HG02885 (cell line): Measurements from ENCODE around the gene PMP22.
"Not testable (repeated sequence)": the region's sequence is repeated elsewhere in the genome, so short reads cannot be mapped to it uniquely, and the experiment has no call there.

Source experiments
- ATAC-seq: cut with Tn5 transposase; IDR thresholded peaks from one replicate; pipeline ENCODE4 v1.9.1; 2021; ENCODE audit warnings: mild to moderate bottlenecking; ENCODE audit not compliant: unreplicated experiment, poor library complexity

PMP22 gene

DNA sequence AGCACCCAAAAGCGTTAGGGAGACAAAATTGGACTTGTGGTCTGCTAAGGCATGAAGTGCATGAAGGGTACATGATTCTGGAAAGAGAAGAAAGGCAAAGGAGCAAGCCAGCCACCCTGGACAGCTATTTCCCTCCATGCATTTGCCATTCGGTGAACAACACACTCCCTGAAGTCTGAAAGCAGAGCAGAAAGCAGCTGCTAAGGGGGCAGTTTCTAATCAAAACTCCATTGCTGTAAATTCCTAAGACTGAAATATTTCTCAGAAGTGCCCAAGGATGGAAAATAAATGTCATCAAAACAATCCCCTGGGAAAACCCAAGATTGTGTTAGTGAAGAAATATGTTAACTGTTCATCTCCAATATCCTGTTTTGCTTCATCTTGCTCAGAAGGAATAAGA lies 44.3 kb downstream of the PMP22 start:
- no peak for ATAC-seq

DNA sequence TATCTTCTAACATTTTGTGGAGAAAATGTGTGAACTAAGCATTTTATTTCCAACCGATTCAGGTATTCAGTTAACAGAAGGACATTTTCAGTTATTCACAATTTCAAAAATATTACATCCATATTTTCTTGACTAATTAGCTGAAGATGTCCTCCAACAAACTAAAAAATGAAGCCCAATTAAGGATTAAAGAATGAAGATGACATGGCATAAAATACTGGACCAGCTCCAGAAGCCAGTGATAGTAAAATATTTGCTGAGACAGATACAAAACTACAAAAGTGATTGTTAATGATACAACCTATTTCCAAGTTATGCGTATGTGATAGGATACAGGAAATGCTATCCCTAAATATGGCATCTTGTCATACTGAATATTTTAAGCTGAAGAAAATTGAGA lies 48.6 kb downstream of the PMP22 start:
- no peak for ATAC-seq

DNA sequence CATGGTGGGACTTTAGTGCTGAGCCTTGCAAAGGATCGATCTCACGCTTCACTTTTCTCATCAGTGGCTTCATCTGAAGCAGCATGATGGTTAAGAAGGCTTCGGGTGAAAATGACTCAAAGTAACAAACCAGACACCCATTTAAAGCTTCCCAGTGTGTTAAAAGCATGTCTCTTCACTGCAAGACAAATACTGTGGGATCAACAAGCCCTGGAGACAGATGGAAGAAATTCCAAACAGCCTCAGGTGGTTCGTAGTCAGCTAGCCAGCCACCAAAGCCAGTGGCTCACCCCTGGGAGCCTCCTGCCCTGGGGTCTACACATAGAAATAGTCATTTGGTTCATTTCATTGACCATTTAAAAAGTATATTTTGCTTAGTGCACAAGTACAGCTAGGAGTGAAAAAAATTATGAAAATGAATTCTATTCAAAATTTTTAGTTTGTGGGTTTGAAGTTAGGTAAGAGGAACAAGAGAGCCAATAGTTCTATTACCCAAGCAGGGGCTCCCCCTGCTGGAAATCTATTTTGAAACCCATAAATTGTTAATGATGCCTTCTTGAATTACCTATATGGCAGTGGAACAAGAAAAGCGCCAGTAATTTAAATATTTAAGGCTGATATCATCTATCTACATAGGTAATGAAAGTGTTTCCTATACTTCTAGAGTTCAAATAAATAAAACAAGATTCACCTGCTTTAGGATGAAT lies 51.6 kb downstream of the PMP22 start:
- ATAC-seq = no peak

DNA sequence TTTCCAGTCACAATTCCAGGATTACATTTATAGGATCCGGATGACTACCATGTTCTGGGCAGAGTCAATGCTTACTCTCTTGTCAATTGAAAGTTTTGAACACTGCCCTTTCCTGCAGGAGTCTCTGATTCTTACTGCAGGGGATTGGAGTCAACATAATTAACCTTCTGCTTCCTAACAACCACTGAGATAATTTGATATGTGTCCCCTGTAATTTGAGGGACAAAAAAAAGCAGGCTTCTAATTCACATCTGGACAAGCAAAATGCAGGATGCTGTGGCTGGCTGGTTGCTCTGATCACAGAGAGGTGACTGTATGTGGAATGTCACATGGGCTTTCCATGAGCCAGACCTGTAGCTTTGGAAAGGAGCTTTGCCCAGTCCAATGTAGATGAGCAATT lies 54.9 kb downstream of the PMP22 start:
- ATAC-seq = no peak

DNA sequence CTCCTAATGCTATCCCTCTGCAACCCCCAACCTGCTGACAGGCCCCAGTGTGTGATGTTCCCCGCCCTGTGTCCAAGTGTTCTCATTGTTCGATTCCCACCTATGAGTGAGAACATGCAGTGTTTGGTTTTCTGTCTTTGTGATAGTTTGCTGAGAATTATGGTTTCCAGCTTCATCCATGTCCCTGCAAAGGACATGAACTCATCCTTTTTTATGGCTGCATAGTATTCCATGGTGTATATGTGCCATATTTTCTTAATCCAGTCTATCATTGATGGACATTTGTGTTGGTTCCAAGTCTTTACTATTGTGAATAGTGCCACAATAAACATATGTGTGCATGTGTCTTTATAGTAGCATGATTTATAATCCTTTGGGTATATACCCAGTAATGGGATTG lies 62.1 kb downstream of the PMP22 start:
- not testable (repeated sequence) for ATAC-seq

DNA sequence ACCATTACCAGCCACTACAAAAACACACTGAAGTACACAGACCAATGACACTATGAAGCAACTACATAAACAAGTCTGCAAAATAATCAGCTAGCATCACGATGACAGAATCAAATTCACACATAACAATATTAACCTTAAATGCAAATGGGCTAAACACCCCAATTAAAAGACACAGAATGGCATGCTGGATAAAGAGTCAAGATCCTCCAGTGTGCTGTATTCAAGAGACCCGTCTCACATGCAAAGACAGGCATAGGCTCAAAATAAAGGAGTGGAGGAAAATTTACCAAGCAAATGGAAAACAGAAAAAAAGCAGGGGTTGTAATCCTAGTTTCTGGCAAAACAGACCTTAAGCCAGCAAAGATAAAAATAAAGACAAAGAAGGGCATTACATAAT lies 64.6 kb downstream of the PMP22 start:
- ATAC-seq = not testable (repeated sequence)

DNA sequence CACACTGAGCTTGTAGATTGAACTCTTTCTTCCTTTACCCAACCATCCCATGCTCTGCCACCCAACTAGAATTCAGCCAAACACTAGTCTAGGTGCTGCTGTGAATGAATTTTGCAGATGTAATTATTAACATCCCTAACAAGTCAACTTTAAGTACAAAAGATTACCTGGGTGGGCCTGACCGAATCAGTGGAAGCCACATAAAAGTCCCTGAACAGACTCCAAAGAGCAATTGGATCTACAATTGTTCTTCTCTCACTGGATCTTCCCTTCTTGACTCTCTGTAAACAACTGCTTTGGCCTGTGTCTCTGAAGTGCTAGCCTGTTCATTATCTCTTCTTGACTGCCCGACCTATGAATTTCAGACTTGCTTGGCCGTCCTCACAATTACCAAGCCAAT lies 67.9 kb downstream of the PMP22 start:
- ATAC-seq = no peak

DNA sequence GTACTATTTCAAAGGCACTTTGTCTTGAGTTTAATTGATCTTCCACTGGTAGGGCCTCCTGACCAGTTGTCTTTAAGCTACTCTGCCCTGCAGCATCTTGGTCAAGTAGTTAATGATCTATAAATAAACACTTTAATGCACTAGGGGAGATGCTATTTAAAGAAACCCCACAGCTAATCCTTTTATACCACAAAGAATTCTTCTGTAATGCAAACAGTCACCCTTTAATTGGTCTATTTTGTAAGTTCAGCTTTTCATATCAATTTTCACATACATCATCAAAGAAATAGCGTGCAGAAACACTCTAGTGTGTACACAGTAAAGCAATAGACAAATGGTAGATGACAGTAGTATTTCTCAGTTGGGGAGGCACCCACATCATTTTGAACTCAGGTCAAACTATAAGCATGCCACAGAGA lies 70.3 kb downstream of the PMP22 start:
- ATAC-seq = no peak

DNA sequence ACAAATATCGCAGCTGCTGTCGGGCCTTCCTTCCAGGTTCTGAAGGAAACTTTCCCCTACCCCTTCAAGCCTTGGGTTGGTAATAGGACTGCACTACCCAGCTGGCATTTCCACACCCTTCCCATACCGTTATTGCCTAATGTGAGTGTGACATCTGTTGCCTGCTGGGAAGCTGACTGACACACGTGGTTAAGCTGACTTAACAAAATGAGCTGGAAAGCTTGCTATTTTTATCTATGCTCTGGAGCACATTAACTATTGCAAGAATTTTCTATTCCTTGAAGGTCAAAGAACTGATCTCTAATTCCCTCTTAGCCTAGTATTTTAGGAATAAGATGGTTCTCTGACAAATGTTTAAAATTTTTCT lies 79.5 kb downstream of the PMP22 start:
- no peak for ATAC-seq

DNA sequence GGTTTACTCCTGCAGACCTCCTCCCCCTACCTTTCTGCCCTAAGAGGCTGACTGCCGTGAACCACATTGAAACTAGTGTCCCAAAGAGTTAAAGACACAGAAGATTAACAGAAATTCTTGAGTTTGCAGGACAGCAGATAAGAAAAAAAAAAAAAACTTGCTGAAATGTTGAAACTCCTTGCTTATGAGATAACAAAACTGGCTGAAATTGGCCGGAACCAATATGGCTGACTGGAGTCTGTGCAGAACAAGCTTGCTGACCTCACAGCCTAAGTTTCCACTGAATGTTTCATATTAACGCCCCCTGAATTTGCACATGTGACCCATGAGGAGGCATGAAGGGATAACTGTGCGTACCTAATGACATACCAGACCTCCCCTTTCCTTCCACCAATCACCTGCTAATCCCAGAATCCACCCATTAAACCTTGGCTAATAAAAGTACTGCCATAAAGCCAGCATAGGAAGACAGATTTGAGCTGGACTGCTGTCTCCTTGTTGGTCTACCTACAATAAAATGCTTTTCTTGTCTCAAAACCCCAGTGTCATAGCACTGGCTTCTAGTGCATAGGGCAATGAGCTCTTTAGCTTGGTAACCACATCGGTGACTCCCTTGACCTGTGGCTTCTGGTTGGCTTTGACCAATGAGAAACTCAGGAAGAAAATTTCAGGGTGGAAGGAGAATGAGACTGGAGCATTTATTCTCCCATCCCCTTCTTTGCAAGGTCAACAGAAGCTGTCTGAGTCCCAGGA lies 80.1 kb downstream of the PMP22 start:
- no peak for ATAC-seq

DNA sequence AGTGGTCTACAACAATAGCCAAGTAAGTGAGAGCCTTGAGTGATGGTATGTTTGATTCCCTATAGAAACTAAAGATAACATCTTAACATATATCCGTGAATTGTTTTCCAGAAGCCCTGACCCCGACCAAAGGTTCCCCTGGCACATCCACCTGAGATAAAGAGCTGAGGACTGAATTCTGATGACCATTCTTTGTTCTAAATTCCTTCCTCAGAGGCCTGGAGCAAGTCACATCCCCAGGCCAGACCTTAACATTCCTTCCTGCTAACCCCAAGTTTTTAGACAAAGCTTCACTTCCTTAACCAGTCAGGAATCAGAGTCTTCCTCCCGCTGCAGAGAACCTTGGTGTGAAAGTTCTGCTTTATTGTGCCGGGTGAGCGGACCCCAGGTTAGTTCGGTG lies 83.3 kb downstream of the PMP22 start:
- ATAC-seq = no peak

DNA sequence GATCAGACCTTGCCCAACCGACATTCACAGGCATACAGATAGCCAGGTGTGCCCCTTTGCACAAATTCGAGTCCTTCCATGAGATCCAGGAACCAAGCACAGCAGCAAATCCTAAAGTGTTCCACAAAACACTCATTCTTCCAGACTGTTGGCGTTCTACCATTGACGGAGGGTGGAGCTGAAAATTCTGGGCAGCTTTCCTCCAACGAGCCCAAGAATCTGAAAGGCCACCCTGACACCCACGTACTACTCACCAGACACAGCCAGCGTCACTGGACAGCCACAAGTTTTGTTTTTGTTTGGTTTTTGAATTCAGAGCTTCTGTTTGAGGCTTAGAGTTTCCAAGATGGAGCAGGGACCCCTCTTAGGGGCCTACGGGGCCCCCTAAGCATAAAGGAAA lies 83.8 kb downstream of the PMP22 start:
- no peak for ATAC-seq

DNA sequence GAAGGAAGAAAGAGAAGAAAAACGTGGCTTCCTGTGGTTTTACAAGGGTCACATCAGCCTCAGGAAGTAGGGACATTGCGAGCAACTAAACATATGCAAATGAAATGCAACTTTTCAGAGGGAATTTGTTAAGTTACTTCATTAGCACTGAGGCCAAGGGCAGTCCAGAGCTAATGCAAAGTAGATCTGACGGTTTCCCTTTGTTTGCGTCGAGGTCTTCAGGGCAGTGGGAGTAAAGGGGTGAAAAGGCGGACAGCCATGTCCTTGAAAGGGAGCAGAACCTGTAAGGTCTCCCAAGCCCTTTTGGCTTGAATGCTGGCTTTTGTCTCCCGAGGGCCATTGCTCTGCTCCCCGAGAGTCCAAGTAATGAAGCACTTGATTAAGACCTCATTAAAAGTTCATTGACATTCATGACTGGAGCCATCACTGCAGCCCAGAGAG lies 85.0 kb downstream of the PMP22 start:
- no peak for ATAC-seq
